ENCODE results near the gene PRR5L. TPM values are rescaled to one million over a fixed set of nuclear protein-coding genes. Genes with fewer than 3 reads are reported as not detected.
A peak's percentile ranks its signal among the peaks of the same experiment; 100 is the strongest.

PRR5L gene
- total RNA-seq, 6 experiments from 2014 or later = 19.9 to 27.5 (median 24.9) TPM

GRCh38 chr11:36292311-36292722, 3.8 kb upstream of the PRR5L start:
- Mint-ChIP-seq H3K36me3 (ENCODE audit: low read depth) (no peaks in the 10 kb centered on the region; the same call in 1 of the 2 replicates), H3K27ac (no peak overlapping the region), H3K4me3 (no peak overlapping the region), H3K27me3 (ENCODE audit: insufficient read depth) (peaks cover 1% of the 10 kb centered on the region; the same call in 1 of the 2 replicates), H3K9me3 (no peaks in the 10 kb centered on the region), H3K4me1 (ENCODE audit: low read depth) (peaks cover 34% of the 10 kb centered on the region)
- DNase-seq = peak; percentile 26
- peak; percentile 82 for TF ChIP-seq CTCF (IDR thresholded peaks at IDR 0.05)

DNA sequence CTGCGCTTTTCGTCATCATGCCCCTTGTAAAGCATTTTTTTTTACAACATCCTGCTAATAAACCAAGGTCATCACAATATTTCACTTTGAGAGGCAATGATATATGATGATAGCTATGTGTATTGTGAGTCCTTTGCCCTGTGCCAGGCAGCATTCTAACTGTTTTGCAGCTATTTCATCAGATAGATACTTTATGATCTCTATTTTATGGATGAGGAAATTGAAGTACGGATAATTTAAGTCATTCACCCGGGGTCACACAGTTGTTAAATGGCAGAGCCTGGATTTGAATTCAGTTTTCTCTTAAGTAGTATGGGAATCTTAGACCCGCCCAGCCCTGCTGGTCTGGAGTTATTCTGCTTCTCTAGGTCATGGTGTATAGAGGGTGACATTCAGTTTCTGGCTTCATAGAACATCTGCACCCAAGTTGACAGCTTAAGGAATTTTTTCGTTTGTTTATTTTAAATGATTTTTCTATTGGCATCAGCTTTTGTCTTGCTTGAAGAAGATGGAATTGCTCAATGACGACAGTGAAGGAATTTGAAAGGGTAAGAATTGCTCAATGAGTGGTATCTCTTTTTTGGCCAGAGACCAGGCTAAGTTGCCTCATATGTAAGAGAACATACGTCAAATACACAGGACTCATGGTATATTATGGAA, 926 bp downstream of the PRR5L start:
- Mint-ChIP-seq H3K4me3 (no peak overlapping the region), H3K27ac (no peak overlapping the region)
- DNase-seq = peak; percentile 36

GRCh38 chr11:36300650-36301049, 4.6 kb downstream of the PRR5L start:
- TF ChIP-seq CTCF (IDR thresholded peaks at IDR 0.05) = no peak
- H3K27ac Mint-ChIP-seq = no peak overlapping the region
- peaks cover 9% of the 10 kb centered on the region for H3K4me1 Mint-ChIP-seq (ENCODE audit: low read depth)
- no peak overlapping the region for H3K4me3 Mint-ChIP-seq
- no peaks in the 10 kb centered on the region for H3K9me3 Mint-ChIP-seq
- H3K27me3 Mint-ChIP-seq (ENCODE audit: insufficient read depth) = peaks cover 5% of the 10 kb centered on the region; the same call in 1 of the 2 replicates
- H3K36me3 Mint-ChIP-seq (ENCODE audit: low read depth) = no peaks in the 10 kb centered on the region
- DNase-seq = no peak

More for the DNA sequence above, 926 bp downstream of the PRR5L start:
- H3K27me3 Mint-ChIP-seq (ENCODE audit: insufficient read depth) = peaks cover 3% of the 10 kb centered on the region; the same call in 1 of the 2 replicates
- no peak for TF ChIP-seq CTCF (IDR thresholded peaks at IDR 0.05)
- H3K36me3 Mint-ChIP-seq (ENCODE audit: low read depth) = no peaks in the 10 kb centered on the region
- H3K4me1 Mint-ChIP-seq (ENCODE audit: low read depth) = peaks cover 9% of the 10 kb centered on the region
- no peaks in the 10 kb centered on the region for H3K9me3 Mint-ChIP-seq

DNA sequence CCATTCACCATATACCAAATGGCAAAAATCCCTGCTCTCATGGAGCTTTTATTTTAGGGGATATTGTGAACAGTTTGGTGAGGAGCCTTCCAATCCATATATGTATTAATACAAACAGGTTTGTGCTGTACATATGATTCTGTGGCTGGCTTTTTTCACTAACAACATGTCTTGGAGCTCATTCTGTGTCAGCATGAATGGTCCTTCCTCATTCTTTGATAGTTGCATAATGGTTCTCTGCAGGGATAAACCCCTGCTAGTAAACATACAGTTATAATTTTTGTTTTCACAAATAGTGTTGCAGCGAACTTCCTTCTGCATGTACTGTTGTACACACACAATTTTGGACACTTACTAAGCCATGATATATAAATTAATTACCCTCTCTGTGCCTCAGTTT, 8.3 kb downstream of the PRR5L start:
- Mint-ChIP-seq H3K36me3 (ENCODE audit: low read depth) (no peaks in the 10 kb centered on the region), H3K9me3 (no peaks in the 10 kb centered on the region), H3K27me3 (ENCODE audit: insufficient read depth) (peaks cover 5% of the 10 kb centered on the region; the same call in 1 of the 2 replicates), H3K4me3 (no peak overlapping the region), H3K4me1 (ENCODE audit: low read depth) (peaks cover 21% of the 10 kb centered on the region), H3K27ac (no peak overlapping the region)
- no peak for TF ChIP-seq CTCF (IDR thresholded peaks at IDR 0.05)
- DNase-seq = no peak

DNA sequence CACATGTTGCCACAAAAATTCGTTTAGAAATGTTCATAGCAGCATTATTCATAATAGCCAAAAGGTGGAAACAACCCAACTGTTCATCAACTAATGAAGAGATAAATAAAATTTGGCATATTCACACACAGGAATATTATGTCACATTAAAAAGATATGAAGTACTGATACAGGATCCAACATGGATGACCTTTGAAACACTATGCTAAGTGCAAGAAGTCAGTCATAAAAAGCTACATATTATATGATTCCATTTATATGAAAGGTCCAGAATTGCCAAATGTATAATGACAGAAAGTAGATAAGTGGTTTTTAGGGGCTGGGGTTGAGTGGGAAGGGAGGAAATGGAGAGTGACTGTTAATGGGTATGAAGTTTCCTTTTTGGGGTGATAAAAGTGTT, 9.0 kb downstream of the PRR5L start:
- H3K27me3 Mint-ChIP-seq (ENCODE audit: insufficient read depth) = peaks cover 5% of the 10 kb centered on the region; the same call in 1 of the 2 replicates
- no peak overlapping the region for H3K27ac Mint-ChIP-seq
- no peaks in the 10 kb centered on the region for H3K9me3 Mint-ChIP-seq
- no peak for TF ChIP-seq CTCF (IDR thresholded peaks at IDR 0.05)
- no peak overlapping the region for H3K4me3 Mint-ChIP-seq
- H3K4me1 Mint-ChIP-seq (ENCODE audit: low read depth) = peaks cover 26% of the 10 kb centered on the region
- DNase-seq = no peak
- no peaks in the 10 kb centered on the region for H3K36me3 Mint-ChIP-seq (ENCODE audit: low read depth)
